ENCODE measurements around the gene FOXN3.
A peak's percentile ranks its signal among the peaks of the same experiment; 100 is the strongest.
"Not testable (repeated sequence)": the region's sequence is repeated elsewhere in the genome, so short reads cannot be mapped to it uniquely, and the experiment has no call there.

Gene FOXN3

DNA sequence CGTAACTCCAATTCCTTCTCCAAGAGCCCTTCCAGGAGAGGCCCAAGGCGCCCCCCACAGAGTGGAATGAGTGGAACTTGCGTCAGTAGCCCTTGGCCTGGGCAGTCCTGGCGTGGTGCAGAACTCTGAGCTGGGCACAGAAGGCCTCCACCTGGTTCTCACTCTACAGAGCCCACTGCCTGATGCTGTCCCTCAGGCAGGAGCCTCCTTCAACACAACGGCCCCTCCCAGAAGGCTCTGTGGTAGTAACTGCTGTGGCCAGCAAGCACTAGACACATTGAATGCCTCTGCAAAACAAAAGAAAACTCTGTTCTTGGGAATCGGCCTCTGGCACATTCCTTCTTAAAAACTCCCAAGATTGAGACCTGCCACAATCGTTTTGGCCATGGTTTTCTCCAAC is 258.9 kb downstream of the FOXN3 start:
- DNase-seq: not testable (repeated sequence)

GRCh38 chr14:89155491-89155890 is 261.5 kb downstream of the FOXN3 start:
- no peak for DNase-seq

DNA sequence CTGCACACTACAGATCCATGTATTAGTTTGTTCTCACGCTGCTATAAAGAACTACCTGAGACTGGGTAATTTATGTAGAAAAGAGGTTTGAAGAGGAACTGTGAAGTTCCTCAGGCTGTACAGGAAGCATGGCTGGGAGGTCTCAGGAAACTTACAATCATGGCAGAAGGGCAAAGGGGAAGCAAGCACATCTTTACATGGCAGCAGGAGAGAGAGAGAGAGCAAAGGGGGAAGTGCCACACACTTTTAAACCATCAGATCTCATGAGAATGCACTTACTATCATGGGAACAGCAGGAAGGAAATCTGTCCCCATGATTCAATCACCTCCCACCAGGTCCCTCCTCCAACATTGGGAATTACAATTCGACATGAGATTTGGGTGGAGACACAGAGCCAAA is 265.3 kb downstream of the FOXN3 start:
- DNase-seq: not testable (repeated sequence)

DNA sequence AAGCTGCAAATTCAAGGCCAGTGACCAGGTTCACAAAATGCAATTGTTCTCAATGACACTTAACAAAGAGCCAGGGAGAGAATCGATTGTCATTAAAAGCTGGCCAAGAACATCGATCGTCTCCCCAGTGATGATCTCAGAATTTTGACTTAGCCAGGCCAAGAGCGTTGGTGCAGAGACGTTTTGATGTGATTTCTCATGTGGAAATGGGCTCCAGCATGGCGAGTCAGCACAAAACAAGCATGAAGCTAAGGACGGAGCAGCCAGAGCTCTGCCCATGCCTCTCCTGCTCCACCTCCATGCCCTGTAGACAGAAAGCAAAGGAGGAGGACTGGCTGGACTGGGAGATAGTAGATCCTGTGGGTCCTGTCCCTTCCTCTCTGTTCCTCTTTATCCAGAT is 270.8 kb downstream of the FOXN3 start:
- no peak for DNase-seq

GRCh38 chr14:89144642-89145041 is 272.4 kb downstream of the FOXN3 start:
- no peak for DNase-seq

DNA sequence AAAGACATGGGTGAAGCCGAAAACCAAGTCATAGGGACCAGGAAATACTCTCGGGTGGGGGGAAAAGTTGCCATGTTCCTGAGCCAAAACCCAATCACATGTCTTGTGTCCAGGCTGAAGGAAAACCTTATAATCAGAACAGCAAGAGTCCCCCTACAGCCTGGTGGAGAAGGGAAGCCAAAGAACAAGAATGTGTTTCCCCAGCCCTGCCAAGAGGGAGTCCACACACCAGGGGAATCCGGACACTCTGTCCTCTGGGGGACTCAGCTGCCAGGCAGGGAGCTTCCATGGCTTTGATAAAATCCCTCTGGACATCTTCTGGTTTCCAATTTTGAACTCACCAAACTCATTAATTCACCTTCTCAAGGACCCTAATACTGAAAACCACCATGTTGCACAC is 273.0 kb downstream of the FOXN3 start:
- no peak for DNase-seq

DNA sequence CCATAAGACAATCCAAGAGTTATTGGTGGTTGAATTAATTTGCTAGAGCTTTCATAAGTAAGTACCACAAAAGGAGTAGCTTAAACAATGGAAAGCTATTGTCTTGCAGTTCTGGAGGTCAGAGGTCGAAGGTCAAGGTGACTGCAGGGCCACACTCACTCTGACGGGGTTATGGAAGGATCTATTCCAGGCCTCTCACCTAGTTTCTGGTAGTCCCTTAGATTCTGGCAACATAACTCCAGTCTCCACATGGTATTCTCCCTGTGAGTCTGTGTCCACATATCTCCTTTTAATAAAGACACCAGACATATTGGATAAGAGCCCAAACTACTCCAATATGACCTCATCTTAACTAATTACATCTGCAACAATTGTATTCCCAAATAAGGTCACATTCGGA is 273.4 kb downstream of the FOXN3 start:
- no peak for DNase-seq

GRCh38 chr14:89142366-89142765 is 274.7 kb downstream of the FOXN3 start:
- DNase-seq: no peak

GRCh38 chr14:89141862-89142261 is 275.2 kb downstream of the FOXN3 start:
- DNase-seq: no peak

DNA sequence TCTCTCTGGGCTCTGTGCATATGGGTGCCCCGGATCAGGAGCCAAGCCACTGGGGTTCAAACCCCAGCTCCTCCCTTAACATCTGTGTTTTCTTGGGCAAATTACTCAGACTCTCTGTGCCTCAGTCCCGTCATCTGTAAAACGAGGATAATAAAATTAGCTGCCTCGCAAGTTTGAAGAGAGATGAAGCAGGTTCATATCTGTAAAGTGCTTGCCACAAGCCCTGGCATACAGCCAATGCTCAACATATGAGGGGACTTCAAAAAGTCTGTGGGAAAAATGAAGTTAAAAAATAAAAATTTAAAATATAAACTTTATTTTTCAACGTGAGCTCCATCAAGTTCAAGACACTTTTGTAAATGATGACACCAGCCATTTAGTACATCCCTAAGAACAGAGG is 276.7 kb downstream of the FOXN3 start:
- no peak for DNase-seq

DNA sequence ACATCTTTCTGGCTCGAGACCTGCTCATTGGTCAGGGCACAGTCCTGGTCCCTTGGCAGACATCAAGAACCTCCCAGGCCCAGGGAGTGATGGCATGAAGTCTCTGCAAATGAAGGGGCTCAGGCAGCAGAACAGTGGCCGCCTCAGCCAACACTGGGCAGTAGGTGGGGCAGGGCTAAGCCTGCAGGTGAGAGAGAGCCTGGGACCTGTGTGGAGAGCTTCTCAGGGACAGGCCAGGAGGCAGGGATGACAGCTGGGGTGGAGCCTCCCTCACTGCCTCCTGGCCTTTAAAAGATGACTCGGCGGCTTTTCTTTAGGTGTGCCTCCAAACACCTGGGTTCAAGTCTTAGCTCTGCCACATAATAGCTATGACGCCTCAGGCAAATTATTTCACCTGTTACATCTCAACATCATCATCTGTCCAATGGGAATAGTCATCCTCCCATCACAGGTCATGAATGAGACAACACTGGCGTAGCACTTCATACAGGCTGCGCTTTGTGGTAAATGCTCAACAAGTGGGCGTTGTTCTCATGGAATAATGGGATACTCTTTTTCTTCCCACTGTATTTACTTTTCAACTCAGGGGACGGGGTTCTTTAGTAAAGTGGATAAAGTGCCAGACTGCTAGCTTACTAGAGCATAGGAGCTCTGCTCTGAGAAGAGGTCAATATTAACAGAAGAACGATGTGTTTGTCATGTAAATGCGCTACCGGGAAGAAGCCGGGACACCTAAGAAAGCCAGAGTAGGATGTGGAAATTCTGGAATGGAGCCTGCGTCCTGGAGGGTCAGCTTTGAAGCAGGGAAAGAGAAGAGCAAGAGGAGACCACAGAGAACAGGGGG is 277.4 kb downstream of the FOXN3 start:
- DNase-seq: no peak

DNA sequence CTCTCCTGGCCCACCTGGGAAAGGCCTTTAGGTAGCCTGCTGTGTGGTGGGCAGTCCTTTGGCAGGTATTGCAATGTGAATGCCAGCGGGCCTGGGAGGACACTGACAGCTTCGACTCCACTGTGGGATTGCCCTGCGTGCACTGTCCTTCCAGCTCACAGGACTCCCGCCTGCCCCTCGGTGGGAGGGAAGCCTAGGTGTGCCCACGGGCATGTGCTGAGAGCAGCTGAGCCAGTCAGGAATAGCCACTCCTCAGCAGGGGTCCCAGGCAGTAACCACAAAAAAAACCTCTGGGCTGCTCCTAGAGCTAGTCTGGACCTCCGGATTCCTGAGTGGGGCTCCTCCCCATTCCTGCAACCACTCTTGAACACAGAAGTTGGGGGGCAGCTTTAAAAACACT is 278.2 kb downstream of the FOXN3 start:
- DNase-seq: no peak

DNA sequence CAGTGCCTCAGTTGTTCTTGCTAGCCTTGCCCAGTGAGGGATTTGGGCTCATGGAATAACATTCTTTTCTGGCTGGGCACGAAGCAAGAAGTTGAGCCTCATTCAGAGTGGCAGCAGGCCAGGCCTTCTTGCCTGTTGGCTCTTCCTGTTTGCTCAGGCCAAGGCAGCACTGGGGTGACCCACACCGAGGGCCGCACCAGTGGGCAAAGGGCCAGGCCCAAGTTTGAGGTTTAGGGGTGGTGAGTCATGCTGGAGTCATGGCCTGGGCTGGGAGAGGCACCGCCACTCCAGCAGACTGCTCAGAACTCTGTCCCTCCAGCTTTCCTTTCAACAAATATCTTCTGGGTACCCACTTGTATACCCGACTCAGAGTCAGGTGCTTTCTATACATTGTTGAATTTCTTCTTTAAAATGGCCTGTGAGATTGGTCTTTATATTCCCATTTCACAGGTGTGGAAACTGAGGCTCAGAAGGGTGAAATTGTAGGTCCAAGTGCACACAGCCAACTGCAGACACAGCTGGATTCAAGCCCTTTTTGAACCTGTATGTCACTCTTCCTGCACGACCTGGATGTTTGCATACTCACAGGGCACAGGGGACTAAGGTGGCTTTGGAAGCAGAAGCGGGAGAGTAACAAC is 279.4 kb downstream of the FOXN3 start:
- DNase-seq: peak; percentile 98

DNA sequence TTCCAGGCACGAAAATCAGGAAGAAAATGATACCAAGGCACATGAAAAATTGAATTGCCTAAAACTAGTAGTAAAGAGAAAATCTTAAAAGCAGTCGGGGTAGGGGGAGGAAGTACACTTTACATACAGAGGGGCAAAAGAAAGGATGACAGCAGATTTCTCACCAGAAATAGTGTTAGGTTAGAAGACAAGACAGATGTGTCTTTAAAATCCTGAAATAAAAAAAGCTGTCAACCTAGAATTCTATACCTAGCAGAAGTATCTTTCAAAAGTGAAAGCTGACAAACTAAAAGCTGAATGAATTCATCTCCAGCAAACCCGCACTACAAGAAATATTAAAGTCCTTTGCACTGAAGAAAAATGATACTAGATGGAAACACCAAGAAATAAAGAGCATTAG is 280.4 kb downstream of the FOXN3 start:
- no peak for DNase-seq

- DNase-seq: no peak
These were observed 282.4 kb downstream of the FOXN3 start for GRCh38 chr14:89134640-89135039.

DNA sequence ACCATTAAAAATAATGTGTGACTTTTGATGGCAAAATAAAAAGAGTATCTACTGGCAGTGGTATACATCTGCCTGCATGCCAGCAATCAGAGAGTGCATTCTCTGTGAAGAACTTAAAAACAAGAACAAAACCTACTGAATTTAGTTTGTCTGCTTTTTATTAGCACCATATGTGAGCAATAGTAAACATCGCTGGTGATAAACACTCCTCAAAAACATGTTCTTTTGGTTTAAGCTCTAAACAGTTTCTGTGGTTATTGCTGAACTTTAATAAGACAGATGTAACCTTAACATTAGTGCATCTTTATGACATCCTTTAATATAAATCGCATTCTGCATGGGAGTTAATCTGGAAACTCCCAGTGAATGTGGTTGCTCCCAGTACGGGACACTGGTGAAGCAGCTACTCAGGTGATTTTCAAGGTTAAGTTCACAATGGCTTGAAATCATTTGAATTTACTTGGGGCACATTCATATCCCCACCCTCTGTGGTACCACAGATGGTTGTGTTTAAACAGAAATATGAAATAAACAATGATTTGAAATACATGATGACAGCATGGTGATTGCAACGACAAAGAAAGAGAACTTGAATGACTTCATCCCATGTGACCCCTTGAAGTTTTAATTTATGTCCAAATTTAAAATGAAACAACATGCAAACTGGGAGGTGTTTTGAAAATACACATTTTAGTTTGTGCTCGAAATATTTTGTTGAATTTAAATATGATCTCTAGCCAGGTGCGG is 285.9 kb downstream of the FOXN3 start:
- DNase-seq: no peak

DNA sequence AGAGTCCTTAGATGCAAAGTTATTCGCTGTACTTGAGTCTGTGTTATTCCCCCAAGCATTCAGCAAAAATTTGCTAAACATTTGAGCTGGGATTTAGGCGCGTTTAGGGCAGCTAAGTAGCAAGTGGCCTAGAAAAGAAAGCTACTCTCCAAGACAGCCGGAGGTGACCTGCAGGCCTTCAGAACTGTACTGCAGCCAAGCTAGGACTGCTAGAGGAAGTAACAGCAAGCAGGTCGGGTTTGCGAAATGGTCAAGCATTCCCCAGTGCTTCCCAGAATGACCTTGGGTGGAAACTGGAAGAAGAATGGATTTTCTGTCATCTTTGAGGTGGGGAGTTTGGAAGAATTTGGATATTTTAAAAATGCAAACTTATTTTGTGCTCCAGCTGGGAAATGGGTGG is 287.5 kb downstream of the FOXN3 start:
- no peak for DNase-seq

DNA sequence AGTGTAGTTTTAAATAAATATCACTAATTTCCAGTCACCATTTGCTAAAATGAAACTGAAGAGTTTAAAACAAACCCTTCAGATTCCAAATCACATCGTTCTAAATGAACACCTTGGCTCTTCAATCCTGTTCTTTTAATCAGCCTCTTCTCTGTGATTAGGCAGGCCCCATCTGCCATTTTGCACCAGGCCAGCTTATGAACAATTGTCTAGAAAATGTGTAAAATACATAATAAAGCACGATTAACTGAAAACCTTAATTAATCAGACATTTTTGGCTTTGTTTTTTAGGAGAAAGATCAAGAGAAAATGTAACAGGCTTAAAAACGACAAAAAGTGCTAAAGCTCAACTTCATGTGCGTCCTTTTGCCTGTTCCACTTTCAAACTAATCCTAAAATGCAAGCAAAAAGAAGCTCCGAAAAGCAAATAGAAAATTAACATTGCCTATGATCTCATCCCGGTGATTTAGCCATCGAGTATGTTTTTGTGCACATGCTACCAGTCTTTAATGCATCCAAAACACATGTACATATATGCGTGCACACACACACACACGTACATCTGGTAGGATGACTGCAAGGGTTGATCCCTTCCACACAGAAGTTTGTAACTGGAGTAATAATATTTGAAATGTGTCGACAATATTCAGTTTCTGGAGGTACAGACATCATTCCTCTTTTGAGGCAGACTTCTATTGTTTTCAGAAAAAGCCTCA is 288.6 kb downstream of the FOXN3 start:
- DNase-seq: no peak

DNA sequence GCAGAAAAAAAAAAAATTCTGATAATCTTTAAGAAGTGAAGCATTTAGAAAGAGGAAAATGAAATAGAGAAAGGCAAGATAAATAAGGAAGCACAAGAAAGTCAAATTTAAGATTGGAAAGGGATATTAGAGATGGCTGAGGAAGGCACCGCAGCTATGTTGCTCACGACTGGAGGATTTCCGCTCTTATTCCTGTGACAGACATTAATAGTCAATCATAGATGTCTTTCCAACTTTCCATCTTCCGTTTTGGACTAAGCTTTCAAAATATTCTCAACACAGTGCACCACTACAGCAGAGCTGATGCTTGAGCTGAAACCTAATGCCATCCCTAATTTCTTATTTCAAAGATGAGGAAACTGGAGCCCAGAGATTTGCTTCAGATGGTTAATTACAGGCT is 290.6 kb downstream of the FOXN3 start:
- DNase-seq: no peak

- no peak for DNase-seq
These were observed 291.8 kb downstream of the FOXN3 start for GRCh38 chr14:89125216-89125615.

DNA sequence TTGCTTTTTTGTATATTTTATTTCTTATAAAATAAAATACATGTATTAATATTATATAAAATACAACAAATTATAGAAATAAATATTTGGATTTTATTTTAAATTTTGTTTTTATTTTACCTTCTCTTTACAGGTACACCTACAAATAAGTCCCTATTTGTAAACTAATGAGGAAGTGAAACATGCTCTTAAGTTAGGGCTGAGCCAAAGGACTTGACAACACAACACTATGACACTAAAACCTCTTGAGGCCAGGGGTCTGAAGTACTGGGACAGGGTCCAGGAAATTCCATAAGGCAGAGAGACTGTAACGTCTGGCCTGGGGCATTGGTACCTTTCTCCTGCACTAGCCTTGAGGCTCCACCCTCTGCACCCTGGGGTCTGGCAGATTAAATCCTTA is 293.2 kb downstream of the FOXN3 start:
- DNase-seq: no peak

DNA sequence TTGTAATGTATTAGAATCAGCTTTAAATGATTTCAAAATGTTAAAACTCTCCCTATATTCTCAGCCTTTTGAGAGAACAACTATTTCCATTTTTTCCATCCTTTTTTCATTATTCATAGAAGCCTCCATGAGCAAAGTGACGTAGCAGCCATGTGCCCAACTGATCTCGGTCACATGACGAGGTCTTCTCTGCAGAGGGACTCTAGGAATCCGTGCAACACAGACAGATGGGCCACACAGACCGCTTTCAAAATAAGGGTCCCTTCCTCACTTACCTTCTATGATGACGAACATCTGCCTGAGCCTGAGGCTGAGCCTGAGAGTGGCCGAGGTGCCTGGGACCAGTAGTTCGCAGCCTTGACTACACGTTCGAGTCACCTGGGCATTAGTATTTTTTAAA is 293.8 kb downstream of the FOXN3 start:
- no peak for DNase-seq

- no peak for DNase-seq
These were observed 294.9 kb downstream of the FOXN3 start for GRCh38 chr14:89121968-89122620.
